ENCODE measurements around the gene FARP2. TPM values are rescaled to one million over a fixed set of nuclear protein-coding genes. Genes with fewer than 3 reads are reported as not detected.
"Not testable (repeated sequence)": the region's sequence is repeated elsewhere in the genome, so short reads cannot be mapped to it uniquely, and the experiment has no call there.

The FARP2 gene
- total and polyA plus RNA-seq, 4 donors = 9.9 to 49.7 (median 27.4) TPM

- Histone ChIP-seq H3K9ac (ENCODE audit: insufficient read depth in 1 of 2, low read length in 2 of 2) (peak overlapping the region in 1 of 2 donors; percentile 19), H3K4me3 (no peak overlapping the region), H3K27me3 (ENCODE audit: control insufficient read depth in 3 of 3, insufficient read depth in 3 of 3, low read length in 2 of 3) (no peaks in the 10 kb centered on the region), H3K27ac (ENCODE audit: low read depth in 1 of 2, low read length in 1 of 2) (no peak overlapping the region), H3K36me3 (ENCODE audit: control insufficient read depth in 4 of 4, insufficient read depth in 4 of 4, low read length in 4 of 4) (peaks cover 13 to 37% (median 26%) of the 10 kb centered on the region in 4 donors), H3K9me3 (ENCODE audit: control insufficient read depth in 4 of 4, insufficient read depth in 3 of 4, low read length in 3 of 4) (no peaks in the 10 kb centered on the region), H3K4me1 (ENCODE audit: control insufficient read depth in 5 of 5, insufficient read depth in 5 of 5, low read length in 5 of 5) (peaks cover 0 to 11% (median 2%) of the 10 kb centered on the region in 5 donors)
- TF ChIP-seq CTCF (IDR thresholded peaks at IDR 0.05; ENCODE audit: control extremely low read depth, extremely low read depth) = no peak
- 77 to 89% methylated on average over 5 of the region's 5 CpGs for WGBS, 2 donors
- DNase-seq = peak; percentile 67 to 90 (median 87)
- ATAC-seq (ENCODE audit: insufficient read depth, low FRiP score) = no peak
Observed at GRCh38 chr2:241412144-241412543, 56.1 kb downstream of the FARP2 start.

DNA sequence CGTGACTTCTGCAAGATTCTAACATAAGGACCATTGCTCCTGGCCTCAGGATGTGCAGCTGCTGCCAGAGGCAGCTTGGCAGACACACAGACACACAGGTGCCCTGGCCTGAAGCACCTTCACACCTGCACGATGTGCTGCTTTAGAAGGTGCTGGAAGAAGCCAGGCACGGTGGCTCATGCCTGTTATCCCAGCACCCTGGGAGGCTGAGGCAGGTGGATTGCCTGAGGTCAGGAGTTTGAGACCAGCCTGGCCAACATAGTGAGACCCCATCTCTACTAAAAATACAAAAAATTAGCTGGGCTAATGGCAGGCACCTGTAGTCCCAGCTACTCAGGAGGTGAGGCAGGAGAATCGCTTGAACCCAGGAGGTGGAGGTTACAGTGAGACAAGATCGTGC, 57.4 kb downstream of the FARP2 start:
- not testable (repeated sequence) for H3K27me3 ChIP-seq (ENCODE audit: control insufficient read depth in 3 of 3, insufficient read depth in 3 of 3, low read length in 2 of 3); ATAC-seq (ENCODE audit: insufficient read depth, low FRiP score); DNase-seq; H3K27ac ChIP-seq (ENCODE audit: low read depth in 1 of 2, low read length in 1 of 2); H3K4me3 ChIP-seq; H3K9ac ChIP-seq (ENCODE audit: insufficient read depth in 1 of 2, low read length in 2 of 2); H3K9me3 ChIP-seq (ENCODE audit: control insufficient read depth in 4 of 4, insufficient read depth in 3 of 4, low read length in 3 of 4)
- WGBS, 2 donors = 96 to 97% methylated on average over 5 of the region's 5 CpGs
- Histone ChIP-seq H3K36me3 (ENCODE audit: control insufficient read depth in 4 of 4, insufficient read depth in 4 of 4, low read length in 4 of 4) (peaks cover 14 to 38% (median 26%) of the 10 kb centered on the region in 4 donors), H3K4me1 (ENCODE audit: control insufficient read depth in 5 of 5, insufficient read depth in 5 of 5, low read length in 5 of 5) (peaks cover 0 to 11% (median 2%) of the 10 kb centered on the region in 5 donors)

DNA sequence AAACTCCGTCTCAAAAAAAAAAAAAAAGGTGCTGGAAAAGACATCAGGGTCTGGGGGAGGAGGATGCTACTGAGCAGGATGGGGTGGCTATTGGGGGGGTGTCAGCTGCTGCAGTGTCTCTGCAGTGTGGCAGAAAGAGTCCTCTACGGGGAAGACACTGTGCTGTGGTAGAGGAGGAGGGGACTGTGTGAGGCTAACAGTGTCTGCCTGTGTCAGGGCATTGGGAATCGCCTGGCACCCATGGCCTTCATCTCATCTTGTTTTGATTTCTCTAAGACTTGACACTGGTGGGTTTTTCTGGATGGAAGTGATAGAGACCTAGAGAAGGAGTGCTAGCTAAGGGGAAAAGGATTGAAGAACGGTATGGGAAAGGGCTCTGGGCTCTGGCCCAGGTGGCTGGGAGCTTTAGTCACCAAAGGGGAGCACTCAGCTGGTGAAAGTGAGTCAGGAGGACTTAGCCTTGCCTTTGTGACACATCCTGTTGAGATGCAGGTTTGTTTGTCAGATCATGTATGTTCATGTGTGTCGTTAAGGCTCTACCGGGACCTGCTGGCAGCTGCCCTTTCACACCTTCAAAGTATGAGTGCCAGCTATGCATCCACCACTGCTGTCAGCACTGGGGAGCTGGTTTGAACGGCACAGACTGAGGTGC, 58.0 kb downstream of the FARP2 start:
- no peak overlapping the region for H3K4me3 ChIP-seq
- no peak for DNase-seq
- TF ChIP-seq CTCF (IDR thresholded peaks at IDR 0.05; ENCODE audit: control extremely low read depth, extremely low read depth) = no peak
- H3K27ac ChIP-seq (ENCODE audit: low read depth in 1 of 2, low read length in 1 of 2) = no peak overlapping the region
- no peak overlapping the region for H3K9ac ChIP-seq (ENCODE audit: insufficient read depth in 1 of 2, low read length in 2 of 2)
- H3K4me1 ChIP-seq (ENCODE audit: control insufficient read depth in 5 of 5, insufficient read depth in 5 of 5, low read length in 5 of 5) = peaks cover 0 to 11% (median 2%) of the 10 kb centered on the region in 5 donors
- ATAC-seq (ENCODE audit: insufficient read depth, low FRiP score) = no peak
- WGBS, 2 donors = 95 to 96% methylated on average over 7 of the region's 7 CpGs
- H3K27me3 ChIP-seq (ENCODE audit: control insufficient read depth in 3 of 3, insufficient read depth in 3 of 3, low read length in 2 of 3) = no peaks in the 10 kb centered on the region
- no peaks in the 10 kb centered on the region for H3K9me3 ChIP-seq (ENCODE audit: control insufficient read depth in 4 of 4, insufficient read depth in 3 of 4, low read length in 3 of 4)
- peaks cover 14 to 37% (median 27%) of the 10 kb centered on the region in 4 donors for H3K36me3 ChIP-seq (ENCODE audit: control insufficient read depth in 4 of 4, insufficient read depth in 4 of 4, low read length in 4 of 4)

- no peaks in the 10 kb centered on the region for H3K27me3 ChIP-seq (ENCODE audit: control insufficient read depth in 3 of 3, insufficient read depth in 3 of 3, low read length in 2 of 3)
- H3K27ac ChIP-seq (ENCODE audit: low read depth in 1 of 2, low read length in 1 of 2) = no peak overlapping the region
- H3K9ac ChIP-seq (ENCODE audit: insufficient read depth in 1 of 2, low read length in 2 of 2) = no peak overlapping the region
- WGBS, 2 donors = 91% methylated on average over 3 of the region's 3 CpGs
- peaks cover 17 to 38% (median 27%) of the 10 kb centered on the region in 4 donors for H3K36me3 ChIP-seq (ENCODE audit: control insufficient read depth in 4 of 4, insufficient read depth in 4 of 4, low read length in 4 of 4)
- ATAC-seq (ENCODE audit: insufficient read depth, low FRiP score) (no peak), DNase-seq (no peak)
- H3K9me3 ChIP-seq (ENCODE audit: control insufficient read depth in 4 of 4, insufficient read depth in 3 of 4, low read length in 3 of 4) = no peaks in the 10 kb centered on the region
- no peak for TF ChIP-seq CTCF (IDR thresholded peaks at IDR 0.05; ENCODE audit: control extremely low read depth, extremely low read depth)
- peaks cover 0 to 11% (median 2%) of the 10 kb centered on the region in 5 donors for H3K4me1 ChIP-seq (ENCODE audit: control insufficient read depth in 5 of 5, insufficient read depth in 5 of 5, low read length in 5 of 5)
- no peak overlapping the region for H3K4me3 ChIP-seq
Observed at GRCh38 chr2:241415196-241415595, 59.1 kb downstream of the FARP2 start.

All from lung (tissue), 12 donors.